Measurements from ENCODE around the gene PPP1R37. TPM values are rescaled to one million over a fixed set of nuclear protein-coding genes. Genes with fewer than 3 reads are reported as not detected.
A peak's percentile ranks its signal among the peaks of the same experiment; 100 is the strongest.

Gene PPP1R37
- total RNA-seq, 1 donor from 2014 or later = 36.5 TPM

- Histone ChIP-seq H3K27me3 (ENCODE audit: control insufficient read depth, insufficient read depth, low read length) (no peaks in the 10 kb centered on the region), H3K4me3 (ENCODE audit: low read depth, low read length) (no peak overlapping the region), H3K36me3 (ENCODE audit: control insufficient read depth, insufficient read depth, low read length) (peaks cover 1% of the 10 kb centered on the region)
- no peak for DNase-seq (ENCODE audit: low read depth)
- TF ChIP-seq CTCF (IDR thresholded peaks at IDR 0.05; ENCODE audit: insufficient read depth, low read length, poor library complexity, severe bottlenecking) = no peak
Measured at GRCh38 chr19:45071969-45072790, 20.8 kb upstream of the PPP1R37 start.

- Histone ChIP-seq H3K36me3 (ENCODE audit: control insufficient read depth, insufficient read depth, low read length) (peaks cover 1% of the 10 kb centered on the region), H3K27me3 (ENCODE audit: control insufficient read depth, insufficient read depth, low read length) (no peaks in the 10 kb centered on the region), H3K4me3 (ENCODE audit: low read depth, low read length) (no peak overlapping the region)
- DNase-seq (ENCODE audit: low read depth) = no peak
- TF ChIP-seq CTCF (IDR thresholded peaks at IDR 0.05; ENCODE audit: insufficient read depth, low read length, poor library complexity, severe bottlenecking) = no peak
Measured at GRCh38 chr19:45074744-45075300, 18.2 kb upstream of the PPP1R37 start.

GRCh38 chr19:45075301-45076028, 17.5 kb upstream of the PPP1R37 start:
- DNase-seq (ENCODE audit: low read depth) = no peak
- H3K36me3 ChIP-seq (ENCODE audit: control insufficient read depth, insufficient read depth, low read length) = peaks cover 1% of the 10 kb centered on the region
- no peak for TF ChIP-seq CTCF (IDR thresholded peaks at IDR 0.05; ENCODE audit: insufficient read depth, low read length, poor library complexity, severe bottlenecking)
- H3K27me3 ChIP-seq (ENCODE audit: control insufficient read depth, insufficient read depth, low read length) = no peaks in the 10 kb centered on the region
- peak overlapping the region; percentile 45 for H3K4me3 ChIP-seq (ENCODE audit: low read depth, low read length)

- Histone ChIP-seq H3K36me3 (ENCODE audit: control insufficient read depth, insufficient read depth, low read length) (no peaks in the 10 kb centered on the region), H3K27me3 (ENCODE audit: control insufficient read depth, insufficient read depth, low read length) (no peaks in the 10 kb centered on the region), H3K4me3 (ENCODE audit: low read depth, low read length) (peak within 1 kb of the TSS; percentile 45)
- TF ChIP-seq CTCF (IDR thresholded peaks at IDR 0.05; ENCODE audit: insufficient read depth, low read length, poor library complexity, severe bottlenecking) = no peak
- DNase-seq (ENCODE audit: low read depth) = no peak
Measured at GRCh38 chr19:45076029-45076850, 16.7 kb upstream of the PPP1R37 start, which contains the start of gene ZNF296. ZNF296 (minus strand) TSS chr19:45076478; CDS start chr19:45076373, 105 bp downstream.

GRCh38 chr19:45076851-45077730, 15.9 kb upstream of the PPP1R37 start:
- DNase-seq (ENCODE audit: low read depth) = no peak
- H3K4me3 ChIP-seq (ENCODE audit: low read depth, low read length) = peak overlapping the region; percentile 45
- no peak for TF ChIP-seq CTCF (IDR thresholded peaks at IDR 0.05; ENCODE audit: insufficient read depth, low read length, poor library complexity, severe bottlenecking)
- no peaks in the 10 kb centered on the region for H3K27me3 ChIP-seq (ENCODE audit: control insufficient read depth, insufficient read depth, low read length)
- peaks cover 1% of the 10 kb centered on the region for H3K36me3 ChIP-seq (ENCODE audit: control insufficient read depth, insufficient read depth, low read length)
